PC-9 (cell line): ENCODE measurements around the gene CUL3. TPM values are rescaled to one million over a fixed set of nuclear protein-coding genes. Genes with fewer than 3 reads are reported as not detected.

ENCODE experiments used
- BruUV-seq: library from RNA; stranded (reverse); fragments of 400-500 nt; replicated peaks from 2 replicates; lab custom pipeline; 2021; lab: Mats Ljungman, UMichigan
- CTCF ChIA-PET: fragments of 300-600 bp; sonication (Branson Sonifier 250); formaldehyde crosslinking; loops from one replicate; lab custom pipeline; 2022; ENCODE audit warnings: antibody characterized with exemption; lab: Charles Lee
- POLR2A ChIA-PET: fragments of 300-600 bp; sonication (Branson Sonifier 250); formaldehyde crosslinking; loops from one replicate; lab custom pipeline; 2022; ENCODE audit warnings: antibody characterized with exemption; ENCODE audit not compliant: unreplicated experiment; lab: Charles Lee
- DNase-seq, 2 experiments: peaks; one replicate each; pipeline versions ENCODE4 v3.0.0 to v3.0.0-alpha.2; 2015 to 2022; ENCODE audit warnings: mixed read lengths in 1 of 2
- H2AFZ ChIP-seq: fragments of 200-600 bp; sonication (generic); 2 replicates; pipeline ENCODE4 v1.8.1; 2017; ENCODE audit warnings: antibody characterized with exemption
- H3F3A ChIP-seq: fragments of 200-600 bp; sonication (generic); 2 replicates; pipeline ENCODE4 v1.8.1; 2017; ENCODE audit warnings: antibody characterized with exemption, mild to moderate bottlenecking, low read depth; ENCODE audit not compliant: insufficient read depth
- H3K27ac ChIP-seq: fragments of 200-600 bp; sonication (generic); 2 replicates; pipeline ENCODE4 v1.6.1; 2016; ENCODE audit warnings: mixed run types
- H3K27me3 ChIP-seq: fragments of 200-600 bp; sonication (generic); 2 replicates; pipeline ENCODE4 v1.6.1; 2016; ENCODE audit warnings: low read depth, mixed run types; ENCODE audit not compliant: insufficient read depth
- H3K36me3 ChIP-seq: fragments of 200-600 bp; sonication (generic); 2 replicates; pipeline ENCODE4 v1.6.1; 2016; ENCODE audit warnings: low read depth, mixed run types
- H3K4me1 ChIP-seq: fragments of 200-600 bp; sonication (generic); replicated peaks from 2 replicates; pipeline ENCODE4 v1.6.1; 2016; ENCODE audit warnings: mixed run types; ENCODE audit not compliant: insufficient read depth
- H3K4me2 ChIP-seq: fragments of 200-600 bp; sonication (generic); 2 replicates; pipeline ENCODE4 v1.6.1; 2017; ENCODE audit warnings: mixed run types
- H3K4me3 ChIP-seq: fragments of 200-600 bp; sonication (generic); 2 replicates; pipeline ENCODE4 v1.6.1; 2016; ENCODE audit warnings: mixed run types
- H3K79me2 ChIP-seq: fragments of 200-600 bp; sonication (generic); 2 replicates; pipeline ENCODE4 v1.6.1; 2017; ENCODE audit warnings: low read depth, mixed run types
- H3K9me2 ChIP-seq: fragments of 200-600 bp; sonication (generic); 2 replicates; pipeline ENCODE4 v1.8.1; 2017; ENCODE audit warnings: mild to moderate bottlenecking; ENCODE audit not compliant: insufficient read depth
- H3K9me3 ChIP-seq: fragments of 200-600 bp; sonication (generic); 2 replicates; pipeline ENCODE4 v1.8.1; 2016; ENCODE audit warnings: low read depth; ENCODE audit not compliant: insufficient read depth
- H4K20me1 ChIP-seq: fragments of 200-600 bp; sonication (generic); 2 replicates; pipeline ENCODE4 v1.8.1; 2017; ENCODE audit not compliant: insufficient read depth
- CTCF ChIP-seq: fragments of 200-600 bp; sonication (generic); conservative IDR thresholded peaks from 2 replicates; pipeline ENCODE4 v1.6.1; 2017; ENCODE audit warnings: mixed run types, antibody characterized with exemption, mild to moderate bottlenecking, moderate library complexity
- EZH2 ChIP-seq: fragments of 200-600 bp; sonication (generic); IDR thresholded peaks from 2 replicates; pipeline ENCODE4 v1.8.0; 2017; ENCODE audit warnings: antibody characterized with exemption, low read depth
- intact Hi-C: fragments of 100-400 bp; cut with micrococcal nuclease; formaldehyde crosslinking; loops from one replicate; pipeline ENCODE4 v1.10.0; 2022; ENCODE audit not compliant: unreplicated experiment
- total RNA-seq: library from RNA; stranded (reverse); gene quantifications from 2 replicates; pipeline ENCODE4 v1.2.3, GENCODE V29; 2021

The CUL3 gene
- total RNA-seq, 1 experiment from 2014 or later: 200 TPM

GRCh38 chr2:224561234-224562005, 23.7 kb downstream of the CUL3 start:
- H3K79me2 ChIP-seq: peaks cover 99% of the 10 kb centered on the region
- no peaks in the 10 kb centered on the region for H3K9me2 ChIP-seq
- no peak overlapping the region for H3K27ac ChIP-seq
- no peak overlapping the region for H3K4me2 ChIP-seq
- ChIA-PET POLR2A (interaction anchor here (0.7 kb wide), 1 partner anchor 570 kb away, joined by 8 read pairs; no protein-coding TSS in a partner anchor), CTCF (interaction anchor here (0.6 kb wide), 1 partner anchor 40 kb away, joined by 3 read pairs; no protein-coding TSS in a partner anchor)
- peaks cover 21% of the 10 kb centered on the region for H3K36me3 ChIP-seq
- H2AFZ ChIP-seq: no peak overlapping the region
- H3K9me3 ChIP-seq: peaks cover 2% of the 10 kb centered on the region; the same call in 1 of the 2 replicates
- no peak for DNase-seq
- peaks cover 96% of the 10 kb centered on the region for H4K20me1 ChIP-seq
- no peak for TF ChIP-seq EZH2
- no peak for TF ChIP-seq CTCF
- no TSS peak for BruUV-seq
- peaks cover 8% of the 10 kb centered on the region; the same call in 1 of the 2 replicates for H3F3A ChIP-seq
- no peak overlapping the region for H3K4me3 ChIP-seq
- intact Hi-C loops: loop anchor here (2.0 kb wide), 1 partner anchor 15 kb away; no protein-coding TSS in a partner anchor
- H3K4me1 ChIP-seq: no peaks in the 10 kb centered on the region
- no peaks in the 10 kb centered on the region for H3K27me3 ChIP-seq

- POLR2A ChIA-PET: interaction anchor here (0.6 kb wide), 1 partner anchor 123 kb away, joined by 6 read pairs; no protein-coding TSS in a partner anchor
- Histone ChIP-seq H3K4me1 (no peaks in the 10 kb centered on the region), H2AFZ (no peak overlapping the region), H3K27ac (no peak overlapping the region), H3K9me2 (no peaks in the 10 kb centered on the region), H4K20me1 (peaks cover 96% of the 10 kb centered on the region), H3K9me3 (no peaks in the 10 kb centered on the region), H3K36me3 (peaks cover 28% of the 10 kb centered on the region), H3F3A (peaks cover 10% of the 10 kb centered on the region; the same call in 1 of the 2 replicates), H3K27me3 (no peaks in the 10 kb centered on the region), H3K79me2 (peaks cover 99% of the 10 kb centered on the region), H3K4me3 (no peak overlapping the region), H3K4me2 (no peak overlapping the region)
- intact Hi-C loops: loop anchor here (2.0 kb wide), 1 partner anchor 14 kb away; no protein-coding TSS in a partner anchor
- TF ChIP-seq EZH2: no peak
- TF ChIP-seq CTCF: no peak
- no TSS peak for BruUV-seq
- no peak for DNase-seq
- CTCF ChIA-PET: interaction anchor here (0.6 kb wide), 1 partner anchor 40 kb away, joined by 3 read pairs; no protein-coding TSS in a partner anchor
These were observed 24.6 kb downstream of the CUL3 start for GRCh38 chr2:224560549-224560948.

- Histone ChIP-seq H3F3A (peaks cover 4% of the 10 kb centered on the region; the same call in 1 of the 2 replicates), H3K4me1 (no peaks in the 10 kb centered on the region), H3K9me3 (no peaks in the 10 kb centered on the region), H3K9me2 (no peaks in the 10 kb centered on the region), H3K4me2 (no peak overlapping the region), H3K4me3 (no peak overlapping the region), H4K20me1 (peaks cover 94% of the 10 kb centered on the region), H3K27ac (no peak overlapping the region), H3K27me3 (no peaks in the 10 kb centered on the region), H2AFZ (no peak overlapping the region), H3K79me2 (peaks cover 99% of the 10 kb centered on the region), H3K36me3 (peaks cover 50% of the 10 kb centered on the region)
- TF ChIP-seq EZH2: no peak
- no peak for TF ChIP-seq CTCF
- DNase-seq: no peak
- ChIA-PET CTCF (no interaction called here), POLR2A (no interaction called here)
- no TSS peak for BruUV-seq
- intact Hi-C loops: no loop called here
These were observed 27.6 kb downstream of the CUL3 start for GRCh38 chr2:224557610-224558009.
